HG03521 (cell line): ENCODE measurements around the gene CTSA.
"Not testable (repeated sequence)": the region's sequence is repeated elsewhere in the genome, so short reads cannot be mapped to it uniquely, and the experiment has no call there.

Source experiments
- ATAC-seq: cut with Tn5 transposase; IDR thresholded peaks from one replicate; pipeline ENCODE4 v1.9.1; 2021; ENCODE audit warnings: mild to moderate bottlenecking, moderate library complexity; ENCODE audit not compliant: unreplicated experiment

The CTSA gene

DNA sequence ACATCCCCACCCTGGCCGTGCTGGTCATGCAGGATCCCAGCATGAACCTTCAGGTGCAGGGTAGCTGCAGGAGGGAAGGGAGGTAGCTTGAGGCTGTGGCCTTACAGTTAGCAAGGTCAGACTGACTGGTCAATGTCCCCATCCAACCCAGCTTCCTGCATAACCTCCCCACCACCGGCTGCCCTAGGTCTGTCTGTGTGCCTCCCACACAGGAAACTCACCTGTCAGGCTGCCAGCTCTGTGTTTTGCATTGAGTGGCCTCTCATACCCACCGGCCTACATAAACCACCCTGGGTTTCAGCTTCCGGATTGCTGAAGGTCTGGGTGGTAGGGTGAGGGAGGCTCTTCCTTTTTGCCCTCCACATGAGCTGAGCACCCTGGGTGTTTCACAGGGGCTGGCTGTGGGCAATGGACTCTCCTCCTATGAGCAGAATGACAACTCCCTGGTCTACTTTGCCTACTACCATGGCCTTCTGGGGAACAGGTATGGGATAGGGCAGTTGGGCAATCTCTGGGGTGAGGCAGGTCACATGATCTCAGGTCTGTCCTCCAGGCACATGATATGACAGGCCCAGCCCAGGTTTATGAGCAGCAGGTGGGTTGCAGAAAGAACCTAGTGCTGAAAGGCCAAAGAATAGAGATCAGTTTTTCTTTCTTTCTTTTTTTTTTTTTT is 1.8 kb downstream of the CTSA start:
- ATAC-seq: no peak

DNA sequence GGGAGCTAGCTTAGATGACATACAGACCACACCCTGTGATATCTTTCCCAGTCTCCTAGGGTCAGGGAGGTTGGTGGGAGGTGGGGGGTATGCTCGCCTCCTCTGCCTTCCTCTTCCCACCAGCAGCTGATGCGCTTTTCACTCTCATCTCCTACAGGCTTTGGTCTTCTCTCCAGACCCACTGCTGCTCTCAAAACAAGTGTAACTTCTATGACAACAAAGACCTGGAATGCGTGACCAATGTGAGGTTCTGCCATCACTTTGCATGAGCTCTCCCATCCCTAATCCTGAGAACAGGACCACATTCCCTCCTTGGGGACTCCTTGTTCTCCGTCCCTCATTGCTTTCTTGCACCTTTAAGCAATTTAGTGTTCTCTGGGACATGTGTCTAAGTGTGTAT is 2.7 kb downstream of the CTSA start:
- no peak for ATAC-seq

DNA sequence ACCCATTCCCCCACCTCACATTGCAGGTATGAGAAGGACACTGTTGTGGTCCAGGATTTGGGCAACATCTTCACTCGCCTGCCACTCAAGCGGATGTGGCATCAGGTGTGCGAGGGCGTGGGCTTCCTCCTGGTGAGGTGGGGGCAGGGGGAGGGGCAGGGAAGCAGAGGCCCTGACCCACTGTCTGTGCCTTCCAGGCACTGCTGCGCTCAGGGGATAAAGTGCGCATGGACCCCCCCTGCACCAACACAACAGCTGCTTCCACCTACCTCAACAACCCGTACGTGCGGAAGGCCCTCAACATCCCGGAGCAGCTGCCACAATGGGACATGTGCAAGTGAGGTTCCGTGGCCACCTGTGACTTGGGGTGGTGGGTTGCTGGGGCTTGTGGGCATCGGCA is 3.7 kb downstream of the CTSA start:
- no peak for ATAC-seq

GRCh38 chr20:45896641-45897161 is 5.6 kb downstream of the CTSA start:
- no peak for ATAC-seq

- ATAC-seq: no peak
These were observed 6.2 kb downstream of the CTSA start for GRCh38 chr20:45897289-45897688.

GRCh38 chr20:45897692-45898091 is 6.6 kb downstream of the CTSA start:
- ATAC-seq: no peak

DNA sequence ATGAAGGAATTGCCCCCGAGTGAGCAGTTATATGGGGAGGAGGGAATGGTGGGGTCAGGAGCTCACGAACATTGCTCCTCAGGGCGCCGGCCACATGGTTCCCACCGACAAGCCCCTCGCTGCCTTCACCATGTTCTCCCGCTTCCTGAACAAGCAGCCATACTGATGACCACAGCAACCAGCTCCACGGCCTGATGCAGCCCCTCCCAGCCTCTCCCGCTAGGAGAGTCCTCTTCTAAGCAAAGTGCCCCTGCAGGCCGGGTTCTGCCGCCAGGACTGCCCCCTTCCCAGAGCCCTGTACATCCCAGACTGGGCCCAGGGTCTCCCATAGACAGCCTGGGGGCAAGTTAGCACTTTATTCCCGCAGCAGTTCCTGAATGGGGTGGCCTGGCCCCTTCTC is 7.2 kb downstream of the CTSA start:
- ATAC-seq: no peak

- no peak for ATAC-seq
These were observed 8.1 kb downstream of the CTSA start for GRCh38 chr20:45899046-45899835.

- ATAC-seq: not testable (repeated sequence)
These were observed 10.2 kb downstream of the CTSA start for GRCh38 chr20:45901332-45901731.

DNA sequence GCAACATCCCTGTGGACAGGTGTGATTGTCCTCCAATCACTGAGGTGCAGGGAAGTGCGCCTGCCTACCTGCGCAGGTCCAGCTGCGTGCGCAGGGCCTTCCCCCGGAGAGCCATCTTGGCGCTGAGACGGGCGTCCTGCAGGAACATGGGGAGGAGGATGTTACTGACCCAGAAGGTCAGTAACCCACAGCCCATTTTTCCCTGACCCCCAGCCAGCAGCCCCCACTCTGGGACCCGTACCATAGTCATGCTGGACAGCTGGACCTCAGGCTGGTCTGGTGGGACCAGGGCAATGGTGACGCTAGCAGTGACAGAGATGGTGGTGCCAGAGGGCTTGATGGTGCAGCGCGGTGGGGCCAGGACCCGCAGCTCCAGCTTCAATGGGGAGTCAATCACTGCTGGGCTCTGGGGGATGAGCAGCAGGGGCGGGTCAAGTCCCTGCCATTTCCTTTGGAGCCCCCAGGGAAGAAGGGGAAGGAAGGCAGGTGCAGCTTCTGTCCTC is 11.1 kb downstream of the CTSA start:
- no peak for ATAC-seq

DNA sequence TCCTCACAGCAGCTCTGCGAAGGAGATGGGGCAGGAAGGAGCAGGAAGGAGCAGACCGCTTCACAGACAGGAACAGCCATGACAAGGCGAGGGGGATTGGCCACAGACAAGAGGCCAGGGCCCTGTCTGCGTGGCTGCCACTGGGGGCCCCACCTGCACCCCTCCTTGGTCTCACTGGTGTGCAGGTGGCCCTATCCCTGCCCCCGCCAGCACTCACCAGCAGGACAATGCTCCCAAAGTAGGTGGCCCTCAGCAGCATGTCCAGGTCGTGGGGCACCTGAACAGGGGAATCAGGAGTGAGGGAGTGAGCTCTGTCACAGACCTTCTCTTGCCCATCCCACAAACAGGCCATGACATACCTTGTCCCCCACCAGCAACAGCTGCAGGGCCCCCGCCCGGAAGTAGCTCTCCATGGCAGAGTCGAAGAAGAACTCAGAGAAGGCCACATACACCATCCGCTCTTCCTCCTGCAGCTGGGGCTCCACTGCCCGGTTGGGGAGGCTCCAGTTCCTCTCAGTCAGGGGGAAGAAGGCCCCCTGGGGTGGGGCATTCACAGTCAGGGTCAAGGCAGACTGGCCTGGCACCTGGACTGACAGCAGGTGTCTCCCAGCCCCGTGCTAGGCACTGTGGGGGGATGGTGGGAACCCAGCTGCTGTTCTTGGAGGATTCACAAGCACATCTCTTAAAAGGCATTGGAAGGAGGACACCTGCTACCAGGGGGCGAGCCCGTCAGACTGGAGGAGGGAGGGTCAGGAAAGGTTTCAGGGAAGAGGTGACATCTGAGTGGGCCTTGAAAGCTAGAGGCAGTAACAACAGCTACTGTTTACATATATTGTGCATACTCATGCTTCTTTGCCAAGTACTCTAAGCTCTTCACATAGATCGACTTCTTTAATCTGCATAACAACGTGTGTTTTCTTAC is 13.7 kb downstream of the CTSA start:
- ATAC-seq: no peak

- no peak for ATAC-seq
These were observed 14.5 kb downstream of the CTSA start for GRCh38 chr20:45905505-45906079.

GRCh38 chr20:45907219-45907948 is 16.2 kb downstream of the CTSA start:
- ATAC-seq: no peak

DNA sequence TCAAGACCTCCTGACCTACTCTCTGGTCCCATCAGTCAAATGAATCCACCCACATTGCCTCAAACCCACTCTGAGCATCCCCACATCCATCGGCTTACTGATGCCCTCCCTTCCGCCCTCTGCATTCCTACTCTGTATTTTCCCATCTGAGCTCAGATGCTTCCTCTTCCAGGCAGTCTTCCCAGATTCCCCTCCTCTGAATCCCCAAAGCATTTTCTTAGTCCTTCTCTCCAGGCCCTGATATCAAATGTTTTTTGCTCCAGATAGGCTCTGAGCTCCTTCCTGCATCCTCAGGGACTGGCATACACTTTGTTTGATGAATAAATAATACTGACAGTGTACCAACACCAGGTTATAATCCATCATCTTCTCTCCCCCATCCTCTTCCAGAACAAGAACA is 16.9 kb downstream of the CTSA start:
- ATAC-seq: no peak

DNA sequence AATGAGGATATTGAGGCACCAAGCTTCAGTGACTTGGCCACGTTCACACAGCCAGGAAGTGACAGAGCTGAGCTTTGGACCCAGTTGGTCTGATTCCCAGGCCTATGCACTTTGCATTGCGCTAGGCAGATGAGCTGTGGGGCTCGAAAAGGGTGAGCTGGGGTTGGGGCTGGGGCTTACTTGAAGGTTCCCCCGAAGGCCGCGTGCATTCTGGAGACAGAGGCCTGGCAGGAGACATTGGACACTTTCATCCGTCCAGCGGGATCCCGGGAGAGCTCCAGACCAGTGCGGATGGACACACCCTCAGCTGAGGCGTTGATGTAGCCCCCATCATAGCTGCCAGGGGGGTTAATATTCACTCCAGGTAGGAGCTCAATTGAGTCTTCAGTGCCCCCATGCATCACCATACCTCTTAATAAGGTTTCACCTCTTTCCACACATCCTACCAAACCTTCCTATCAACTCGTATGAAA is 18.2 kb downstream of the CTSA start:
- no peak for ATAC-seq

GRCh38 chr20:45909817-45910669 is 18.9 kb downstream of the CTSA start:
- ATAC-seq: no peak

GRCh38 chr20:45910670-45911485 is 19.7 kb downstream of the CTSA start:
- ATAC-seq: peak; percentile 90
